Measurements from ENCODE around the gene TBX10. TPM values are rescaled to one million over a fixed set of nuclear protein-coding genes. Genes with fewer than 3 reads are reported as not detected.
"Not testable (repeated sequence)": the region's sequence is repeated elsewhere in the genome, so short reads cannot be mapped to it uniquely, and the experiment has no call there.

The TBX10 gene
- total RNA-seq, result not detected in 2 replicates

GRCh38 chr11:67639438-67639859 is at the start of gene TBX10:
Gene TBX10 (minus strand): TSS chr11:67639763. CDS start chr11:67639472, 291 bp downstream.
- DNase-seq (ENCODE audit: extremely low read depth, low read depth, low spot score), result no peak

- DNase-seq (ENCODE audit: extremely low read depth, low read depth, low spot score), result no peak
Observed at GRCh38 chr11:67689178-67689577, 49.6 kb upstream of the TBX10 start.

- DNase-seq (ENCODE audit: extremely low read depth, low read depth, low spot score), result no peak
Observed at GRCh38 chr11:67687986-67688385, 48.4 kb upstream of the TBX10 start.

- DNase-seq (ENCODE audit: extremely low read depth, low read depth, low spot score), result not testable (repeated sequence)
Observed at GRCh38 chr11:67685641-67686332, 46.2 kb upstream of the TBX10 start.

- not testable (repeated sequence) for DNase-seq (ENCODE audit: extremely low read depth, low read depth, low spot score)
Observed at GRCh38 chr11:67682126-67683034, 42.8 kb upstream of the TBX10 start.

GRCh38 chr11:67680696-67681470 is 41.3 kb upstream of the TBX10 start:
- no peak for DNase-seq (ENCODE audit: extremely low read depth, low read depth, low spot score)

GRCh38 chr11:67675058-67675747 is 35.6 kb upstream of the TBX10 start:
- no peak for DNase-seq (ENCODE audit: extremely low read depth, low read depth, low spot score)

- no peak for DNase-seq (ENCODE audit: extremely low read depth, low read depth, low spot score)
Observed at GRCh38 chr11:67674442-67674871, 34.9 kb upstream of the TBX10 start, which contains the start of gene ALDH3B2. Gene ALDH3B2 (minus strand): TSS chr11:67674623. CDS start chr11:67666935, 7,688 bp downstream.

- no peak for DNase-seq (ENCODE audit: extremely low read depth, low read depth, low spot score)
Observed at GRCh38 chr11:67673902-67674301, 34.3 kb upstream of the TBX10 start.

- DNase-seq (ENCODE audit: extremely low read depth, low read depth, low spot score), result no peak
Observed at GRCh38 chr11:67673358-67673757, 33.8 kb upstream of the TBX10 start.

- no peak for DNase-seq (ENCODE audit: extremely low read depth, low read depth, low spot score)
Observed at GRCh38 chr11:67671211-67671520, 31.6 kb upstream of the TBX10 start.

- DNase-seq (ENCODE audit: extremely low read depth, low read depth, low spot score), result no peak
Observed at GRCh38 chr11:67670316-67671210, 31.0 kb upstream of the TBX10 start.

- DNase-seq (ENCODE audit: extremely low read depth, low read depth, low spot score), result no peak
Observed at GRCh38 chr11:67668192-67668551, 28.6 kb upstream of the TBX10 start.

- no peak for DNase-seq (ENCODE audit: extremely low read depth, low read depth, low spot score)
Observed at GRCh38 chr11:67667490-67668191, 28.1 kb upstream of the TBX10 start.

- no peak for DNase-seq (ENCODE audit: extremely low read depth, low read depth, low spot score)
Observed at GRCh38 chr11:67666676-67667489, 27.3 kb upstream of the TBX10 start.

GRCh38 chr11:67666303-67666645 is 26.7 kb upstream of the TBX10 start:
- DNase-seq (ENCODE audit: extremely low read depth, low read depth, low spot score), result no peak

- DNase-seq (ENCODE audit: extremely low read depth, low read depth, low spot score), result no peak
Observed at GRCh38 chr11:67665541-67666302, 26.2 kb upstream of the TBX10 start.

Measured in glomerular endothelial cell (primary cell).